CD4-positive, alpha-beta T cell treated with Interleukin-12 subunit alpha and Interleukin-12 subunit beta, for 1 hour (primary cell): ENCODE measurements around the gene PARL.
"Not testable (repeated sequence)": the region's sequence is repeated elsewhere in the genome, so short reads cannot be mapped to it uniquely, and the experiment has no call there.

Experiments
- DNase-seq: peaks from one replicate; pipeline ENCODE4 v3.0.0-alpha.2; 2020

PARL gene

GRCh38 chr3:183816681-183817510 lies 67.8 kb downstream of the PARL start:
- no peak for DNase-seq

GRCh38 chr3:183815951-183816475 lies 68.7 kb downstream of the PARL start:
- DNase-seq: no peak

GRCh38 chr3:183815563-183815940 lies 69.1 kb downstream of the PARL start:
- DNase-seq: peak; percentile 33

- DNase-seq: no peak
These were observed 70.4 kb downstream of the PARL start for GRCh38 chr3:183814240-183814639.

GRCh38 chr3:183812761-183813445 lies 71.8 kb downstream of the PARL start:
- no peak for DNase-seq

- DNase-seq: no peak
These were observed 73.0 kb downstream of the PARL start for GRCh38 chr3:183811638-183812037.

GRCh38 chr3:183810643-183811594 lies 73.8 kb downstream of the PARL start:
- DNase-seq: no peak

GRCh38 chr3:183809270-183809669 lies 75.4 kb downstream of the PARL start:
- no peak for DNase-seq

GRCh38 chr3:183808355-183808754 lies 76.3 kb downstream of the PARL start:
- no peak for DNase-seq

- no peak for DNase-seq
These were observed 76.8 kb downstream of the PARL start for GRCh38 chr3:183807881-183808280.

- DNase-seq: no peak
These were observed 77.4 kb downstream of the PARL start for GRCh38 chr3:183807209-183807728.

- no peak for DNase-seq
These were observed 81.7 kb downstream of the PARL start for GRCh38 chr3:183802989-183803388.

GRCh38 chr3:183801601-183802000 lies 83.1 kb downstream of the PARL start:
- DNase-seq: no peak

- no peak for DNase-seq
These were observed 84.3 kb downstream of the PARL start for GRCh38 chr3:183800243-183800863.

- no peak for DNase-seq
These were observed 85.2 kb downstream of the PARL start for GRCh38 chr3:183799461-183799860.

- no peak for DNase-seq
These were observed 86.7 kb downstream of the PARL start for GRCh38 chr3:183797996-183798395.

GRCh38 chr3:183796372-183796771 lies 88.3 kb downstream of the PARL start:
- DNase-seq: no peak

- DNase-seq: no peak
These were observed 90.2 kb downstream of the PARL start for GRCh38 chr3:183794452-183794851.

- no peak for DNase-seq
These were observed 91.7 kb downstream of the PARL start for GRCh38 chr3:183792976-183793375.

- no peak for DNase-seq
These were observed 94.0 kb downstream of the PARL start for GRCh38 chr3:183790700-183791099.

- no peak for DNase-seq
These were observed 94.9 kb downstream of the PARL start for GRCh38 chr3:183789826-183790225.

- not testable (repeated sequence) for DNase-seq
These were observed 100.2 kb downstream of the PARL start for GRCh38 chr3:183784503-183784902.
